Fibroblast of pulmonary artery (primary cell): ENCODE results near the gene SCFD1.
"Not testable (repeated sequence)": the region's sequence is repeated elsewhere in the genome, so short reads cannot be mapped to it uniquely, and the experiment has no call there.

Experiments
- DNase-seq: peaks from one replicate; pipeline ENCODE4 v3.0.0-alpha.2; 2010; ENCODE audit warnings: low read depth
- H3K4me3 ChIP-seq: replicated peaks from 2 replicates; pipeline ENCODE4 v1.5.1; 2011; ENCODE audit warnings: low read depth, mild to moderate bottlenecking, control low read depth, low read length, moderate library complexity
- TF ChIP-seq, protein P1 (sequence below): IDR thresholded peaks from 2 replicates; pipeline ENCODE4 v1.5.1; 2011; ENCODE audit warnings: mild to moderate bottlenecking, control low read depth, low read length, inconsistent platforms; ENCODE audit errors: missing control alignments

Gene SCFD1

GRCh38 chr14:30621940-30622830 is at the start of gene SCFD1:
Gene SCFD1 (plus strand): TSS chr14:30622319. CDS start chr14:30622339, 20 bp downstream.
- peak within 1 kb of the TSS; percentile 95 for H3K4me3 ChIP-seq
- TF ChIP-seq, protein P1, sequence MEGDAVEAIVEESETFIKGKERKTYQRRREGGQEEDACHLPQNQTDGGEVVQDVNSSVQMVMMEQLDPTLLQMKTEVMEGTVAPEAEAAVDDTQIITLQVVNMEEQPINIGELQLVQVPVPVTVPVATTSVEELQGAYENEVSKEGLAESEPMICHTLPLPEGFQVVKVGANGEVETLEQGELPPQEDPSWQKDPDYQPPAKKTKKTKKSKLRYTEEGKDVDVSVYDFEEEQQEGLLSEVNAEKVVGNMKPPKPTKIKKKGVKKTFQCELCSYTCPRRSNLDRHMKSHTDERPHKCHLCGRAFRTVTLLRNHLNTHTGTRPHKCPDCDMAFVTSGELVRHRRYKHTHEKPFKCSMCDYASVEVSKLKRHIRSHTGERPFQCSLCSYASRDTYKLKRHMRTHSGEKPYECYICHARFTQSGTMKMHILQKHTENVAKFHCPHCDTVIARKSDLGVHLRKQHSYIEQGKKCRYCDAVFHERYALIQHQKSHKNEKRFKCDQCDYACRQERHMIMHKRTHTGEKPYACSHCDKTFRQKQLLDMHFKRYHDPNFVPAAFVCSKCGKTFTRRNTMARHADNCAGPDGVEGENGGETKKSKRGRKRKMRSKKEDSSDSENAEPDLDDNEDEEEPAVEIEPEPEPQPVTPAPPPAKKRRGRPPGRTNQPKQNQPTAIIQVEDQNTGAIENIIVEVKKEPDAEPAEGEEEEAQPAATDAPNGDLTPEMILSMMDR = no peak
- peak; percentile 88 for DNase-seq

DNA sequence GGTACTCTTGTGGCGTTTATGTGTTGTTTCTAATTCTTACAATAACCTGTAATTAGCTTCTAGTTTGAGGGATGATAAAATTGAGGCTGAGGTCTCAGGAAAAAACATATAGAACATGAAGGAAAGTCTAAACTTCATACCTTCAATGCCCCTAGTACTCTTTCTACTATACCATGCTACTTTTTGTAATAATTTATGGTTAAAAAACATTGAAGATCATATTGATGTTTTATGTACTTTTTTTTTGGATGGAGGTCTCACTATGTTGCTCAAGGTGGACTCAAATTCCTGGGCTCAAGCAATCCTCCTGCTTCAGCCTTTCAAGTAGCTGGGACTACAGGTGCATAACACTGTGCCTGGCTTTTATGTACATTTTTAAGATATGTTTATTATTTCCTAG is 49.3 kb upstream of the SCFD1 start:
- TF ChIP-seq, protein P1 = no peak
- no peak overlapping the region for H3K4me3 ChIP-seq
- no peak for DNase-seq

DNA sequence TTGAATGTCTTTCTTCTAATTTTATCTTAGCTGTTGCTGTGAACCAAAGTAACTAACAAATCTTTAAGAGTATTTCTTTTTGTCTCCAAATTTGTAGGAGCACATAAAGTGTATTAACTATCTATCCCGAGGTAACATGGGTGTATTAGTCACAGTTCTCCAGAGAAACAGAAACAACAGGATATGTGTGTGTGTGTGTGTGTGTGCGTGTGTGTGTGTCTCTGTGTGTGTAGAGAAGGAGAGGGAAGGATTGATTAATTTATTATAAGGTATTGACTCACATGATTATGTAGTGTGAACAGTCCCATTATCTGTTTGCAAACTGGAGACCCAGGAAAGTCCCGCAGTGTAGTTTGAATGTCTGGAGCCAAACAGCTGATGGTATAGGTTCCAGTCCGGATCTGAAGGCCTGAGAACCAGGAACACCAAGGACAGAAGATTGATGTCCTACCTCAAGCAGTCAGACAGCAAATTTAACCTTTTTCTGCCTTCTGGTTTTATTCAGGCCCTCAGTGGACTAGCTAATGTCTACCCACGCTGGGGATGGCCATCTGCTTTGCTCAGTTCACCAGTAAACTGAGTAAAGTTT is 48.8 kb upstream of the SCFD1 start:
- H3K4me3 ChIP-seq = no peak overlapping the region
- DNase-seq = peak; percentile 76
- TF ChIP-seq, protein P1 = no peak

DNA sequence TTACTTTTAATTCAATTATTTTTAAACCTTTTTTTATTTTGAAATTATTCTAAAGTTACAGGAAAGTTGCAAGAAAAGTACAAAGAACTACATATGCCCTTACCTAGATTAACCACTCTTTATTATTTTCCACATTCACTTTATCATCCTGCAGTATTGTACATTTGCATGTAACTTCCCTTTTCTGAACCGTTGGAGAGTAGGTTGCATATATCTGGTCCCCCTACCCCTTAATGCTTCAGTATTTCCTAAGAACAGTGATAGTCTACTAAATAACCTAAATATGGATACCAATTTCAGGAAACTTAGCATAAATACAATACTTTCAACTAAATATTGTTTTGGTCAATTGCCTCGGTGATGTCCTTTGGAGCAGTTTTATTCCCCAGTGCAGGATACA is 48.2 kb upstream of the SCFD1 start:
- no peak for DNase-seq
- TF ChIP-seq, protein P1 = no peak
- no peak overlapping the region for H3K4me3 ChIP-seq

- not testable (repeated sequence) for DNase-seq
Observed at GRCh38 chr14:30574777-30575176, 47.3 kb upstream of the SCFD1 start.

GRCh38 chr14:30576333-30576732 is 45.8 kb upstream of the SCFD1 start:
- not testable (repeated sequence) for DNase-seq, H3K4me3 ChIP-seq

More at GRCh38 chr14:30574777-30575176, 47.3 kb upstream of the SCFD1 start:
- not testable (repeated sequence) for H3K4me3 ChIP-seq

GRCh38 chr14:30580616-30581282 is 41.4 kb upstream of the SCFD1 start:
- no peak for DNase-seq
- no peak overlapping the region for H3K4me3 ChIP-seq
- TF ChIP-seq, protein P1 = no peak
